GM13977 (cell line): Measurements from ENCODE around the gene MED16.
A peak's percentile ranks its signal among the peaks of the same experiment; 100 is the strongest.

ENCODE experiments used
- DNase-seq: peaks from one replicate; pipeline ENCODE4 v3.0.0; 2012; ENCODE audit warnings: low spot score
- CTCF ChIP-seq: IDR thresholded peaks from 2 replicates; pipeline ENCODE4 v1.5.1; 2012; ENCODE audit warnings: mild to moderate bottlenecking, control low read depth; ENCODE audit not compliant: insufficient read depth; ENCODE audit errors: extremely low read depth, missing control alignments
- in situ Hi-C: fragments of 300-500 bp; cut with MboI; formaldehyde crosslinking; loops from one replicate; pipeline ENCODE4 v1.12.0; 2022; ENCODE audit warnings: low sequenced_read_pairs, low pct_unique_long_range_greater_than_20kb, mixed read lengths, inconsistent platforms; ENCODE audit not compliant: unreplicated experiment

The MED16 gene

GRCh38 chr19:901216-902092 is 8.5 kb upstream of the MED16 start:
- DNase-seq = no peak
- in situ Hi-C loops = no loop called here
- TF ChIP-seq CTCF = no peak

DNA sequence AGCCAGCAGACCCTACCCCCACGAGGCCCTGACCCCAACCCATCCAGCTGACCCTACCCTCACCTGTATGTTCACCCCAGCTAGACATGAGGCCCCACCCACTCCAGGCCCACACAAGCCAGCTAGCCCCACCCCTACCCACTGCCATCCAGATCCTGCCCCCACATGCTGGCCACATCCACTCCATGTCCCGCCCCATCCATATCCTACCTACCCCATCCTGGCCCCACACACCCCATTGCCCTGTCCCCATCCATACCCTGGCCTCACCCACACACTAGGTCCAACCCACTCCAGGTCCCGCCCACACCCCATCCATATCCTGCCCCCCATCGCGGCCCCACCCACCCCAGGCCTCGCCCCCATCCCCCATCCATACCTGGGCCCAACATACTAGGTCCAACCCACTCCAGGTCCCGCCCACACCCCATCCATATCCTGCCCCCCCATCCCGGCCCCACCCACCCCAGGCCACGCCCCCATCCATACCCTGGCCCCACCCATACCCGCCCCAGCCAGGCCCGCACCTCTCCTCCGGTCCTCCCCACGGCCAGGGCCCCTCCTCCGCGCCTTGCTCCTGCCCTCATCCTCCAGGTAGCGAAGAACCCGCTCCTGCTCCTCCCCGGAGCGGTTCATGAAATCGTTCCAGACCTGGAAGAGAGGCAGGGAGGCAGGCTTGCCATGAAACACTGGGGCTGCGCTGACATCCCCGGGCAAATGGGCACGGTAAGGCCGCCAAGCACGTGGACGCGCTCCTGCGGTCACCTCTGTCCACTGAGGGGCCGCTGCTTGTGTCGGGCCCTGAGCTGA is 7.5 kb upstream of the MED16 start:
- DNase-seq = peak; percentile 60
- no peak for TF ChIP-seq CTCF
- in situ Hi-C loops = no loop called here

DNA sequence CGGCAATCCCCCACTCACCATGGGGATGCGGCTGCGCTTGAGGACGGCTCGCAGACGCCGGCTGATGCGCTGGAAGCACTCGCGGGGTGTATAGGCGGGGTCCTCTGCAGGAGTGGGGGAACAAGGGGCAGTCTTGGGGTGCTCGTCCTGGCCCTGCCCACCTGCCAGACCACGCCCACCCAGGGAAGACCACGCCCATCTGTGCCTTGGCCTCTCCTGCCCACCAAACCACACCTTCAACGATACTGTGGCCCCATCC is 7.0 kb upstream of the MED16 start:
- in situ Hi-C loops = no loop called here
- DNase-seq = no peak
- TF ChIP-seq CTCF = no peak

- TF ChIP-seq CTCF = no peak
These were observed 6.5 kb upstream of the MED16 start for GRCh38 chr19:899336-900042.

GRCh38 chr19:898663-899062 is 5.7 kb upstream of the MED16 start:
- in situ Hi-C loops = no loop called here
- TF ChIP-seq CTCF = no peak
- DNase-seq = no peak

More at GRCh38 chr19:899336-900042, 6.5 kb upstream of the MED16 start:
- no peak for DNase-seq
- in situ Hi-C loops = no loop called here

DNA sequence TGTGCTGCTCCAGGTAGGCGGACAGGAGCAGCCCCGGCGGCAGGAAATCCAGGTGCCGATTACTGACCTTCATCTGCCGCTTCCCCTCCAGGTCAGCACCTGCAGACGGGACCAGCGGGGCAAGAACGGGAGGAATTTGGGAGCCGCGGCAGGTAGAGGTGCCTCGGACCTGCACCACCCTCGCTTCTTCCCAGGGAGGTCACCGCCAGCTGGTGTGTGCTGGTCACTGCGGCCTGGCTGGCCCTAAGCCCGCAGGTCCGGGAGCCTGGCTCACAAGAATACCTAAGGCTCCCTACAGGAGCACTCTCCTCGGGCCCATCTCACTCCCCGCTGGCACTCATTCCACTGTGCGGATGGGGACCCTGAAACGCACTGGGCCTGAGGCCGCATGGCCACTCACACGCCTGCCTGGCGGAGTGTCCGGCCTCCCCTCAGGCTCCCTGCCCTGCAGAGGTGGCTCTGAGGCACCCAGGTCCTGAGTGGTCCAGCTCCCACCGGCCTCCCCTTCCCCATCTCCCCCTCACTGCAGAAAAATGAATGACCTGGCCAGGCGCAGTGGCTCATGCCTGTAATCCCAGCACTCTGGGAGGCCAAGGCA is 4.6 kb upstream of the MED16 start:
- in situ Hi-C loops = no loop called here

More for the DNA sequence above, 4.6 kb upstream of the MED16 start:
- no peak for DNase-seq
- TF ChIP-seq CTCF = no peak
